AG04449 (cell line): ENCODE results near the gene AXIN1.

Source experiments
- CTCF ChIA-PET: fragments of 350-600 bp; formaldehyde crosslinking; extraction: SDS; loops from one replicate; lab custom pipeline; 2021; ENCODE audit warnings: antibody characterized with exemption; lab: Yijun Ruan, JAX
- POLR2A ChIA-PET: fragments of 400-600, 350-600 bp; formaldehyde crosslinking; extraction: SDS; loops from one replicate; lab custom pipeline; 2020; ENCODE audit warnings: antibody characterized with exemption, inconsistent platforms; lab: Yijun Ruan, JAX
- DNase-seq: peaks from one replicate; pipeline ENCODE4 v3.0.0-alpha.2; 2010; ENCODE audit warnings: low read depth, low spot score
- H3K4me3 ChIP-seq: 2 replicates; pipeline ENCODE4 v1.5.1; 2011; ENCODE audit warnings: low read depth, mild to moderate bottlenecking, control low read depth, low read length
- CTCF ChIP-seq: IDR thresholded peaks from one replicate; pipeline ENCODE4 v1.5.1; 2011; ENCODE audit warnings: mild to moderate bottlenecking, moderate library complexity, low read length, control low read depth, inconsistent platforms; ENCODE audit not compliant: insufficient read depth; ENCODE audit errors: missing control alignments

Gene AXIN1

GRCh38 chr16:381789-382717 is 29.5 kb upstream of the AXIN1 start, which contains the start of gene PGAP6:
Gene PGAP6, minus strand, starts transcription at chr16:381978. Its CDS starts 157 bp downstream, at chr16:381821.
- POLR2A ChIA-PET: no interaction called here
- no peak for TF ChIP-seq CTCF
- CTCF ChIA-PET: interaction anchor here (0.6 to 1.2 kb wide), 2 partner anchors 10 to 337 kb away, joined by 3 to 6 read pairs; no protein-coding TSS in a partner anchor
- H3K4me3 ChIP-seq: peak within 1 kb of the TSS; percentile 70
- no peak for DNase-seq

GRCh38 chr16:381012-381788 is 28.7 kb upstream of the AXIN1 start:
- CTCF ChIA-PET: no interaction called here
- POLR2A ChIA-PET: no interaction called here
- no peak for TF ChIP-seq CTCF
- DNase-seq: no peak
- peak overlapping the region; percentile 70 for H3K4me3 ChIP-seq

- POLR2A ChIA-PET: no interaction called here
- H3K4me3 ChIP-seq: peak overlapping the region; percentile 70
- no peak for TF ChIP-seq CTCF
- CTCF ChIA-PET: no interaction called here
- DNase-seq: no peak
Observed at GRCh38 chr16:380762-381011, 28.2 kb upstream of the AXIN1 start.

- ChIA-PET POLR2A (no interaction called here), CTCF (interaction anchor here (0.9 kb wide), 1 partner anchor 140 kb away, joined by 3 read pairs; no protein-coding TSS in a partner anchor)
- peak overlapping the region; percentile 70 for H3K4me3 ChIP-seq
- no peak for DNase-seq
- TF ChIP-seq CTCF: no peak
Observed at GRCh38 chr16:379961-380761, 27.6 kb upstream of the AXIN1 start.

GRCh38 chr16:379183-379960 is 26.8 kb upstream of the AXIN1 start:
- no peak for DNase-seq
- ChIA-PET POLR2A (no interaction called here), CTCF (interaction anchor here (0.9 to 1.2 kb wide), 2 partner anchors 141 to 145 kb away, joined by 3 read pairs; partner anchors contain the start of gene FAM234A)
- TF ChIP-seq CTCF: no peak
- H3K4me3 ChIP-seq: no peak overlapping the region
